Measurements from ENCODE around the gene CPM. TPM values are rescaled to one million over a fixed set of nuclear protein-coding genes. Genes with fewer than 3 reads are reported as not detected.

CPM gene
- total and polyA plus RNA-seq, 2 donors (not counting 3 experiments of a cell fraction or from before 2014, with no cell fraction given): not detected

GRCh38 chr12:68876461-68876860, 56.5 kb downstream of the CPM start:
- DNase-seq (ENCODE audit: low read depth, low spot score) (no peak), FAIRE-seq (no peak)
- no peaks in the 10 kb centered on the region for H3K79me2 ChIP-seq (ENCODE audit: control insufficient read depth, insufficient read depth, low read length)
- intact Hi-C loops (cut with micrococcal nuclease): no loop called here
- no peak overlapping the region for H3K4me3 ChIP-seq (replicated peaks in 1 of 3; ENCODE audit: insufficient read depth in 1 of 3, low read depth in 1 of 3, low read length in 3 of 3)
- H3K36me3 ChIP-seq (ENCODE audit: control insufficient read depth in 2 of 2, extremely low read depth in 1 of 2, insufficient read depth in 2 of 2, low read length in 2 of 2): no peaks in the 10 kb centered on the region
- TF ChIP-seq FOS (IDR thresholded peaks at IDR 0.05; ENCODE audit: borderline replicate concordance, insufficient read depth, low read length) (no peak), JUN (IDR thresholded peaks at IDR 0.05; ENCODE audit: borderline replicate concordance, insufficient read depth, insufficient read length, low read depth) (no peak), CTCF (IDR thresholded peaks at IDR 0.05; ENCODE audit: extremely low read depth in 1 of 2, insufficient read depth in 1 of 2, low read depth in 1 of 2, low read length in 2 of 2) (no peak), MYC (IDR thresholded peaks at IDR 0.05; ENCODE audit: low read depth, low read length) (no peak), POLR2AphosphoS5 (IDR thresholded peaks at IDR 0.05; ENCODE audit: insufficient read depth, low read depth, low read length) (no peak)
- no TSS peak for BruUV-seq (replicated peaks)
- H3K4me1 ChIP-seq (ENCODE audit: control insufficient read depth, extremely low read depth, insufficient read depth, low read length): no peaks in the 10 kb centered on the region
- H3K9ac ChIP-seq (replicated peaks; ENCODE audit: extremely low read depth, insufficient read depth, low read length): no peak overlapping the region
- no peaks in the 10 kb centered on the region for H3K9me1 ChIP-seq (replicated peaks; ENCODE audit: control insufficient read depth, extremely low read depth, insufficient read depth, low read length)
- dilution Hi-C loops (cut with MboI; ENCODE audit: extremely low pct_ligation_motif_present, low sequenced_read_pairs): no loop called here
- ChIA-PET CTCF (no interaction called here), POLR2A (no interaction called here)
- H3K27me3 ChIP-seq (ENCODE audit: control insufficient read depth in 2 of 2, insufficient read depth in 2 of 2, low read length in 2 of 2): peaks cover 7 to 10% of the 10 kb centered on the region in 2 experiments
- H3K27ac ChIP-seq (ENCODE audit: insufficient read depth, low read depth, low read length): no peak overlapping the region
- H2AFZ ChIP-seq (ENCODE audit: low read depth, low read length): no peak overlapping the region
- H3K9me3 ChIP-seq (replicated peaks; ENCODE audit: control insufficient read depth, insufficient read depth, low read length): no peaks in the 10 kb centered on the region
- H3K4me2 ChIP-seq (ENCODE audit: insufficient read depth, low read length): no peak overlapping the region
- H4K20me1 ChIP-seq (replicated peaks; ENCODE audit: control insufficient read depth, extremely low read depth, insufficient read depth, low read length): no peaks in the 10 kb centered on the region

- Histone ChIP-seq H3K36me3 (ENCODE audit: control insufficient read depth in 2 of 2, extremely low read depth in 1 of 2, insufficient read depth in 2 of 2, low read length in 2 of 2) (no peaks in the 10 kb centered on the region), H4K20me1 (replicated peaks; ENCODE audit: control insufficient read depth, extremely low read depth, insufficient read depth, low read length) (no peaks in the 10 kb centered on the region), H3K9me3 (replicated peaks; ENCODE audit: control insufficient read depth, insufficient read depth, low read length) (no peaks in the 10 kb centered on the region), H3K9me1 (replicated peaks; ENCODE audit: control insufficient read depth, extremely low read depth, insufficient read depth, low read length) (no peaks in the 10 kb centered on the region), H3K27me3 (ENCODE audit: control insufficient read depth in 2 of 2, insufficient read depth in 2 of 2, low read length in 2 of 2) (peaks cover 18 to 22% of the 10 kb centered on the region in 2 experiments), H3K4me2 (ENCODE audit: insufficient read depth, low read length) (no peak overlapping the region), H3K4me3 (replicated peaks in 1 of 3; ENCODE audit: insufficient read depth in 1 of 3, low read depth in 1 of 3, low read length in 3 of 3) (no peak overlapping the region), H3K27ac (ENCODE audit: insufficient read depth, low read depth, low read length) (no peak overlapping the region), H3K79me2 (ENCODE audit: control insufficient read depth, insufficient read depth, low read length) (no peaks in the 10 kb centered on the region), H3K4me1 (ENCODE audit: control insufficient read depth, extremely low read depth, insufficient read depth, low read length) (no peaks in the 10 kb centered on the region), H3K9ac (replicated peaks; ENCODE audit: extremely low read depth, insufficient read depth, low read length) (no peak overlapping the region), H2AFZ (ENCODE audit: low read depth, low read length) (no peak overlapping the region)
- dilution Hi-C loops (cut with MboI; ENCODE audit: extremely low pct_ligation_motif_present, low sequenced_read_pairs): no loop called here
- DNase-seq (ENCODE audit: low read depth, low spot score) (no peak), FAIRE-seq (no peak)
- ChIA-PET CTCF (interaction anchor here (1.2 to 1.8 kb wide), 2 partner anchors 197 to 284 kb away, joined by 6 to 7 read pairs; no protein-coding TSS in a partner anchor), POLR2A (no interaction called here)
- TF ChIP-seq GATA2 (IDR thresholded peaks at IDR 0.05; ENCODE audit: insufficient read depth, insufficient read length, low read depth, low read length) (no peak), FOS (IDR thresholded peaks at IDR 0.05; ENCODE audit: borderline replicate concordance, insufficient read depth, low read length) (no peak)
- BruUV-seq (replicated peaks): no TSS peak
- intact Hi-C loops (cut with micrococcal nuclease): no loop called here
Observed at GRCh38 chr12:68873316-68873715, 59.7 kb downstream of the CPM start.
